ENCODE data around the gene EIF4B.

DNA sequence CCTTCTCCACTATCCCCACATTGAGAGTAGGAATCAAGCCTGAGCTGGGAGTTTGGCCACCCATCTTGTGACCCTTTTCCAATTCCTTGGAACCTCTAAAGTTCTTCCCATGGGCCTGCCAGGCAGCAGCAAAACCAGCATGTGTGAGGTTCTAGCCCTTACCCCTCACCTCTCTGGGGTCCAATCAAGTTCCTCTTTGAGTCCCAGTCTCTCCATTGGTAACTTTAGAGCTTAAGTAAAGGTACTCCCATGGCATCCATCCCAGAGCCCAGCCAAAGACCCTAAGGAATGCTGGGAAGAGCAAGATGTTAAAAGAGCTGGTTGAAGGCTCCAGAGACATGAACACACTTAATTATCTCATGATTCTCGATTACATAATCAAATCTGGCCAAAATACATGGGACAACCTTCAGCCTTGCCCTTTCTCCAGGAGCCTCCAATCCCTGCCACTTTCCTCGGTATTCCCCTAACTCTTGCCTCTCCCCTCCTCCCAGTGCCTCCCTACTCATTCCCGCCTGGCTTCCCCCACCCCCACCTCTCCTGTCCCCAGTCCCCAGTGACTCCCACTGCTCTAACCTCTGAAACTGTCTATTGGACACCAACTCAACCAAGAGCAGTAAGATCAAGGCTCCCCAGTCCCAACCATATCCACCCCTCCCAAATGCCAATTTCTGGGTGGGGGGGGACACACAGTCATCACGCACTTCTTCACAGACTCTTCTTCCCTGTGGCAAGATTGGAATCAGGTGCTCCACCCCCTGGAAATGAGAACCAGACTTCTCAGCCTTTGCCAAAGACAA lies 38.8 kb downstream of the EIF4B start:
- TF ChIP-seq, protein P1, sequence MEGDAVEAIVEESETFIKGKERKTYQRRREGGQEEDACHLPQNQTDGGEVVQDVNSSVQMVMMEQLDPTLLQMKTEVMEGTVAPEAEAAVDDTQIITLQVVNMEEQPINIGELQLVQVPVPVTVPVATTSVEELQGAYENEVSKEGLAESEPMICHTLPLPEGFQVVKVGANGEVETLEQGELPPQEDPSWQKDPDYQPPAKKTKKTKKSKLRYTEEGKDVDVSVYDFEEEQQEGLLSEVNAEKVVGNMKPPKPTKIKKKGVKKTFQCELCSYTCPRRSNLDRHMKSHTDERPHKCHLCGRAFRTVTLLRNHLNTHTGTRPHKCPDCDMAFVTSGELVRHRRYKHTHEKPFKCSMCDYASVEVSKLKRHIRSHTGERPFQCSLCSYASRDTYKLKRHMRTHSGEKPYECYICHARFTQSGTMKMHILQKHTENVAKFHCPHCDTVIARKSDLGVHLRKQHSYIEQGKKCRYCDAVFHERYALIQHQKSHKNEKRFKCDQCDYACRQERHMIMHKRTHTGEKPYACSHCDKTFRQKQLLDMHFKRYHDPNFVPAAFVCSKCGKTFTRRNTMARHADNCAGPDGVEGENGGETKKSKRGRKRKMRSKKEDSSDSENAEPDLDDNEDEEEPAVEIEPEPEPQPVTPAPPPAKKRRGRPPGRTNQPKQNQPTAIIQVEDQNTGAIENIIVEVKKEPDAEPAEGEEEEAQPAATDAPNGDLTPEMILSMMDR (IDR thresholded peaks at IDR 0.05): no peak
- TF ChIP-seq POLR2A (IDR thresholded peaks at IDR 0.05) (no peak), EP300 (IDR thresholded peaks at IDR 0.05) (no peak)

Data from tibial nerve (tissue), 4 donors.